Endothelial cell of umbilical vein (primary cell): ENCODE results near the gene AMMECR1L. TPM values are rescaled to one million over a fixed set of nuclear protein-coding genes. Genes with fewer than 3 reads are reported as not detected.
"Not testable (repeated sequence)": the region's sequence is repeated elsewhere in the genome, so short reads cannot be mapped to it uniquely, and the experiment has no call there.

Source experiments
- BruUV-seq: library from RNA; stranded (reverse); fragments of 400-500 nt; replicated peaks from 2 replicates; lab custom pipeline; 2021; lab: Mats Ljungman, UMichigan
- CTCF ChIA-PET: fragments of 300-600, 350-600 bp; sonication (Branson Sonifier 250); formaldehyde crosslinking; loops from one replicate; lab custom pipeline; 2021; ENCODE audit warnings: antibody characterized with exemption, inconsistent platforms; lab: Charles Lee
- POLR2A ChIA-PET: fragments of 300-600, 350-600 bp; sonication (Branson Sonifier 250); formaldehyde crosslinking; loops from one replicate; lab custom pipeline; 2021; ENCODE audit warnings: antibody characterized with exemption, inconsistent platforms; lab: Charles Lee
- DNase-seq: peaks from one replicate; pipeline ENCODE4 v3.0.0-alpha.2; 2011; ENCODE audit warnings: low read depth, low spot score
- FAIRE-seq: peaks from 2 replicates; lab custom pipeline; 2011; peaks lifted over from hg19 to GRCh38; lab: Jason Lieb, UNC
- H2AFZ ChIP-seq: 2 replicates; pipeline ENCODE4 v1.6.0; 2012; ENCODE audit warnings: low read depth, low read length, control low read depth, inconsistent platforms
- H3K27ac ChIP-seq: 2 replicates; pipeline ENCODE4 v1.5.1; 2011; ENCODE audit warnings: low read depth, mild to moderate bottlenecking, control low read depth, low read length, moderate library complexity; ENCODE audit not compliant: insufficient read depth
- H3K27me3 ChIP-seq, 2 experiments: 2 replicates each; pipeline versions ENCODE4 v1.6.0 to v1.6.1; 2011; ENCODE audit warnings: low read length in 2 of 2, mixed read lengths in 1 of 2; ENCODE audit not compliant: control insufficient read depth in 2 of 2, insufficient read depth in 2 of 2
- H3K36me3 ChIP-seq, 2 experiments: 2 replicates in 1 of 2; 3 replicates in 1 of 2; pipeline ENCODE4 v1.5.1; 2011; ENCODE audit warnings: low read length in 2 of 2, mild to moderate bottlenecking in 1 of 2, moderate library complexity in 1 of 2; ENCODE audit not compliant: control insufficient read depth in 2 of 2, insufficient read depth in 2 of 2; ENCODE audit errors: extremely low read depth in 1 of 2
- H3K4me1 ChIP-seq: 3 replicates; pipeline ENCODE4 v1.5.1; 2011; ENCODE audit warnings: mild to moderate bottlenecking, low read length; ENCODE audit not compliant: control insufficient read depth, insufficient read depth; ENCODE audit errors: extremely low read depth
- H3K4me2 ChIP-seq: 2 replicates; pipeline ENCODE4 v1.6.1; 2011; ENCODE audit warnings: low read length, control low read depth, mixed read lengths; ENCODE audit not compliant: insufficient read depth
- H3K4me3 ChIP-seq, 3 experiments: fragments of 200-600 bp in 1 of 3; sonication (generic), shearing (Covaris generic) in 1 of 3; replicated peaks in 1 of 3; 2 replicates each; pipeline ENCODE4 v1.5.1; 2011 to 2016; ENCODE audit warnings: control low read depth in 3 of 3, low read length in 3 of 3, mild to moderate bottlenecking in 2 of 3, inconsistent platforms in 1 of 3, low read depth in 1 of 3, moderate library complexity in 1 of 3; ENCODE audit not compliant: insufficient read depth in 1 of 3
- H3K79me2 ChIP-seq: 2 replicates; pipeline ENCODE4 v1.6.0; 2012; ENCODE audit warnings: low read length, inconsistent platforms; ENCODE audit not compliant: control insufficient read depth, insufficient read depth
- H3K9ac ChIP-seq: replicated peaks from 2 replicates; pipeline ENCODE3; 2011; ENCODE audit warnings: low read length, control low read depth; ENCODE audit not compliant: insufficient read depth; ENCODE audit errors: extremely low read depth
- H3K9me1 ChIP-seq: replicated peaks from 3 replicates; pipeline ENCODE4 v1.6.0; 2011; ENCODE audit warnings: mild to moderate bottlenecking, low read length; ENCODE audit not compliant: control insufficient read depth, insufficient read depth; ENCODE audit errors: extremely low read depth
- H3K9me3 ChIP-seq: replicated peaks from 2 replicates; pipeline ENCODE4 v1.5.1; 2012; ENCODE audit warnings: low read length, inconsistent platforms; ENCODE audit not compliant: control insufficient read depth, insufficient read depth
- H4K20me1 ChIP-seq: replicated peaks from 2 replicates; pipeline ENCODE3; 2011; ENCODE audit warnings: mild to moderate bottlenecking, low read length; ENCODE audit not compliant: control insufficient read depth, insufficient read depth; ENCODE audit errors: extremely low read depth
- EZH2 ChIP-seq: IDR thresholded peaks from 2 replicates; pipeline ENCODE4 v1.6.1; 2012; ENCODE audit warnings: borderline replicate concordance, low read depth, mild to moderate bottlenecking, moderate library complexity, low read length, inconsistent platforms; ENCODE audit not compliant: severe bottlenecking
- POLR2A ChIP-seq: IDR thresholded peaks from 2 replicates; pipeline ENCODE4 v1.6.1; 2012; ENCODE audit warnings: low read depth, mild to moderate bottlenecking, control low read depth, low read length
- POLR2AphosphoS5 ChIP-seq: IDR thresholded peaks from 2 replicates; pipeline ENCODE4 v1.6.1; 2012; ENCODE audit warnings: low read depth, mild to moderate bottlenecking, control low read depth, low read length, moderate library complexity; ENCODE audit not compliant: insufficient read depth
- dilution Hi-C: fragments of 300-500 bp; cut with MboI; formaldehyde crosslinking; loops from one replicate; pipeline ENCODE4 v1.15.0; 2019; ENCODE audit warnings: low sequenced_read_pairs; ENCODE audit not compliant: extremely low pct_ligation_motif_present
- intact Hi-C: fragments of 100-400 bp; cut with micrococcal nuclease; formaldehyde crosslinking; loops from one replicate; pipeline ENCODE4 v1.10.0; 2022
- polyA plus RNA-seq, 4 experiments: library from polyadenylated mRNA; depleted of rRNA in 3 of 4; stranded (reverse) in 3 of 4; unstranded in 1 of 4; fragments of >200 nt; gene quantifications; 2 replicates each; pipeline versions ENCODE4 v1.2.1 to v1.2.3, GENCODE V29; 2011 to 2012; ENCODE audit warnings: missing spikeins in 1 of 4
- total RNA-seq: library from RNA; stranded (reverse); gene quantifications from 2 replicates; pipeline ENCODE4 v1.2.3, GENCODE V29; 2021
- TF ChIP-seq, protein P1 (sequence below), 2 donors: IDR thresholded peaks; 1 replicate in 1 of 2; 2 replicates in 1 of 2; pipeline ENCODE4 v1.5.1; 2011; ENCODE audit warnings: low read length in 2 of 2, mild to moderate bottlenecking in 2 of 2, moderate library complexity in 2 of 2, control low read depth in 1 of 2, inconsistent platforms in 1 of 2, low read depth in 1 of 2; ENCODE audit not compliant: insufficient read depth in 1 of 2; ENCODE audit errors: extremely low read depth in 1 of 2

The AMMECR1L gene
- total and polyA plus RNA-seq, 2 donors (not counting 3 experiments of a cell fraction or from before 2014, with no cell fraction given): 14.8 to 20.7 TPM

DNA sequence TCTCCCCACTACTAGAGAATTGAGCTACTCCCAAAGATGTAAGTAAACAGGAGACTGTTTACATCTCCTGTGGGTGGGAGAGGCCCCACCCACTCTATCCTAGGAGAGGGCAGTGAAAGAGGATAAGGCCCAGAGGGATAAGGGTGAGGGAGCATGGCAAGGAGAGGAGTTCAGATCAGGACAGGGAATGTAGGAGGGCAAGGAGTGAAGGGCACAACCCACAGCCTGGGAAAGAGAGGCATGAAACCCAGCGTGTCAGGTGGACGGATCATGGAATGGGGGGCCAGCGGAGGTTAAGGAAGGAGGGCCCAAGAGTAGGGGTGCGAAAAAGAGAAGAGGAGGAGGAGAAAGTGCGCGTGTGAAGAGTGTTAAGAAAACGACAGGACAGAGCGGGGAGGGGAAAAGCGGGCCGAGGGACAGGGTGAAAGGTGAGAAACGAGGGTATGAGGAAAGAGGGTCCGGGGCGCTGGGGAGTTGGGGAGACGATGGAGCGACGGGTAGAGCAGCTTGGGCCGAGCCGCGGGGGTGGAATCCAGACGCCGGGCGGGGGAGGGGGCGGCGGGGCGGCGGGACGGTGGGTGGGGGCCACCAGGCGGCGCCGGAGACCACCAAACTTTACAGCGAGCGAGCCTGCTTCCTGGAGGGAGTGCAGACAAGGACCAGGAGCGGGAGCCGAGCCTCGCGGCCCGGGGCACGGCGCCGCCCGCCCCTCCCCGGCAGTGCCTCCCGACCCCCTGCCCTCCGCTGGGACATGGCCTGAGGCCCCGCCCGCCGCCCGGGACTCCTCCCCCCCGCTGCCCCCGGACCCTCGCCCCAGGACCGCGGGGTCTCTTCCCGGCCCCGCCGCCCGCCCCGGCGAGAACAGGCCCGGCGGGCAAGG lies 655 bp downstream of the AMMECR1L start:
- H4K20me1 ChIP-seq, POLR2A ChIA-PET, dilution Hi-C loops, H3K27me3 ChIP-seq, H2AFZ ChIP-seq, H3K36me3 ChIP-seq, H3K9me1 ChIP-seq, H3K9me3 ChIP-seq: not testable (repeated sequence)
- peak overlapping the region; percentile 25 for H3K27ac ChIP-seq
- peaks cover 19% of the 10 kb centered on the region for H3K4me1 ChIP-seq
- DNase-seq (peak; percentile 24), FAIRE-seq (peak; percentile 12)
- peaks cover 56% of the 10 kb centered on the region for H3K79me2 ChIP-seq
- CTCF ChIA-PET: interaction anchor here (1.3 to 2.6 kb wide), 2 partner anchors 10 to 294 kb away, joined by 3 to 10 read pairs; no protein-coding TSS in a partner anchor
- intact Hi-C loops: loop anchor here (5.0 to 10.0 kb wide), 2 partner anchors 142 to 210 kb away; partner anchors contain the start of genes SAP130 and UGGT1
- peak overlapping the region; percentile 12 to 77 (median 53) for H3K4me3 ChIP-seq
- peak overlapping the region; percentile 94 for H3K4me2 ChIP-seq
- BruUV-seq: TSS peak; percentile 37
- peak overlapping the region; percentile 35 for H3K9ac ChIP-seq

DNA sequence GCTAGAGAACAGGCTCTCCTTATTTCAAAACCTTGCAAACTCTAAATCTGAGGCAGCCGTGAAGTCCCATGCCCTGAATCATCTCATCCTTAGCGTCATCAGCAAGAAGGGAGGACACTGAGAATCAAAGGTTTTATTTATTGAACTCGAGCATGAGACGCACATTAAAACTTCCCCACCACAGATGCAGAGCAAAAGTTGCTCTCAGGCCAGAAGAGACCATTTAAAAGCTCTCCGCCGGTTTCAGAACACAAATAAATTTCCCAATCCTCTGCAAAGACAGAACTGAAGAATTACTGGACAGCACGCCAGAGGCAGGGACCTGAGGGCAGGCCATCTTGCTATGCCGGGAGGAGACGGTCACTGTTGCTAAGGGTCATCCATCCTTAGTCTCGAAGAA lies 1.3 kb downstream of the AMMECR1L start:
- Histone ChIP-seq H3K9me3 (no peaks in the 10 kb centered on the region), H3K4me3 (peak overlapping the region; percentile 12 to 77 (median 53)), H3K4me2 (peak overlapping the region; percentile 94), H3K79me2 (peaks cover 62% of the 10 kb centered on the region), H3K27ac (peak overlapping the region; percentile 25), H4K20me1 (peaks cover 7% of the 10 kb centered on the region), H3K36me3 (peaks cover 0 to 11% of the 10 kb centered on the region in 2 experiments), H3K9me1 (no peaks in the 10 kb centered on the region), H2AFZ (no peak overlapping the region), H3K27me3 (no peaks in the 10 kb centered on the region), H3K9ac (peak overlapping the region; percentile 35), H3K4me1 (peaks cover 19% of the 10 kb centered on the region)
- ChIA-PET CTCF (interaction anchor here (1.3 to 2.6 kb wide), 2 partner anchors 10 to 293 kb away, joined by 3 to 10 read pairs; no protein-coding TSS in a partner anchor), POLR2A (no interaction called here)
- BruUV-seq: no TSS peak
- FAIRE-seq: no peak
- dilution Hi-C loops (no loop called here), intact Hi-C loops (loop anchor here (5.0 to 10.0 kb wide), 2 partner anchors 143 to 210 kb away; partner anchors contain the start of genes SAP130 and UGGT1)
- TF ChIP-seq EZH2 (no peak), POLR2A (no peak), POLR2AphosphoS5 (no peak)
- TF ChIP-seq, protein P1, sequence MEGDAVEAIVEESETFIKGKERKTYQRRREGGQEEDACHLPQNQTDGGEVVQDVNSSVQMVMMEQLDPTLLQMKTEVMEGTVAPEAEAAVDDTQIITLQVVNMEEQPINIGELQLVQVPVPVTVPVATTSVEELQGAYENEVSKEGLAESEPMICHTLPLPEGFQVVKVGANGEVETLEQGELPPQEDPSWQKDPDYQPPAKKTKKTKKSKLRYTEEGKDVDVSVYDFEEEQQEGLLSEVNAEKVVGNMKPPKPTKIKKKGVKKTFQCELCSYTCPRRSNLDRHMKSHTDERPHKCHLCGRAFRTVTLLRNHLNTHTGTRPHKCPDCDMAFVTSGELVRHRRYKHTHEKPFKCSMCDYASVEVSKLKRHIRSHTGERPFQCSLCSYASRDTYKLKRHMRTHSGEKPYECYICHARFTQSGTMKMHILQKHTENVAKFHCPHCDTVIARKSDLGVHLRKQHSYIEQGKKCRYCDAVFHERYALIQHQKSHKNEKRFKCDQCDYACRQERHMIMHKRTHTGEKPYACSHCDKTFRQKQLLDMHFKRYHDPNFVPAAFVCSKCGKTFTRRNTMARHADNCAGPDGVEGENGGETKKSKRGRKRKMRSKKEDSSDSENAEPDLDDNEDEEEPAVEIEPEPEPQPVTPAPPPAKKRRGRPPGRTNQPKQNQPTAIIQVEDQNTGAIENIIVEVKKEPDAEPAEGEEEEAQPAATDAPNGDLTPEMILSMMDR (IDR thresholded peaks at IDR 0.05; ENCODE audit: extremely low read depth in 1 of 2, insufficient read depth in 1 of 2, low read depth in 1 of 2, low read length in 2 of 2): no peak
- peak; percentile 11 for DNase-seq
